Dedifferentiated amniotic fluid mesenchymal stem cell (primary cell): ENCODE measurements around the gene SLC13A2.
A peak's percentile ranks its signal among the peaks of the same experiment; 100 is the strongest.
"Not testable (repeated sequence)": the region's sequence is repeated elsewhere in the genome, so short reads cannot be mapped to it uniquely, and the experiment has no call there.

Experiments
- DNase-seq: peaks from one replicate; pipeline ENCODE4 v3.0.0-alpha.2; 2016; ENCODE audit errors: extremely low spot score

The SLC13A2 gene

GRCh38 chr17:28514561-28515002 lies 41.1 kb downstream of the SLC13A2 start:
- no peak for DNase-seq

GRCh38 chr17:28515518-28515917 lies 42.1 kb downstream of the SLC13A2 start:
- no peak for DNase-seq

- no peak for DNase-seq
These were observed 44.7 kb downstream of the SLC13A2 start for GRCh38 chr17:28518132-28518531.

GRCh38 chr17:28518578-28518977 lies 45.1 kb downstream of the SLC13A2 start:
- no peak for DNase-seq

- DNase-seq, result no peak
These were observed 45.8 kb downstream of the SLC13A2 start for GRCh38 chr17:28519236-28519635.

GRCh38 chr17:28520687-28521086 lies 47.2 kb downstream of the SLC13A2 start:
- DNase-seq, result no peak

GRCh38 chr17:28521311-28522085 lies 48.1 kb downstream of the SLC13A2 start:
- no peak for DNase-seq

GRCh38 chr17:28522281-28522680 lies 48.8 kb downstream of the SLC13A2 start:
- DNase-seq, result not testable (repeated sequence)

GRCh38 chr17:28523186-28523585 lies 49.7 kb downstream of the SLC13A2 start:
- DNase-seq, result no peak

- DNase-seq, result no peak
These were observed 50.4 kb downstream of the SLC13A2 start for GRCh38 chr17:28523876-28524275.

GRCh38 chr17:28524476-28525424 lies 51.3 kb downstream of the SLC13A2 start:
- peak; percentile 33 for DNase-seq

GRCh38 chr17:28526381-28526780 lies 52.9 kb downstream of the SLC13A2 start:
- no peak for DNase-seq

- no peak for DNase-seq
These were observed 53.8 kb downstream of the SLC13A2 start for GRCh38 chr17:28527181-28527681.

- no peak for DNase-seq
These were observed 54.4 kb downstream of the SLC13A2 start for GRCh38 chr17:28527859-28528258.

GRCh38 chr17:28528327-28529012 lies 55.0 kb downstream of the SLC13A2 start:
- no peak for DNase-seq

- DNase-seq, result no peak
These were observed 55.6 kb downstream of the SLC13A2 start for GRCh38 chr17:28529013-28529400.

- no peak for DNase-seq
These were observed 56.8 kb downstream of the SLC13A2 start for GRCh38 chr17:28530250-28530649.

GRCh38 chr17:28530926-28531325 lies 57.5 kb downstream of the SLC13A2 start:
- DNase-seq, result no peak

- DNase-seq, result no peak
These were observed 58.9 kb downstream of the SLC13A2 start for GRCh38 chr17:28532050-28532960.

- no peak for DNase-seq
These were observed 59.8 kb downstream of the SLC13A2 start for GRCh38 chr17:28533091-28533807.
